K562 (cell line): ENCODE results near the gene IL18RAP. TPM values are rescaled to one million over a fixed set of nuclear protein-coding genes. Genes with fewer than 3 reads are reported as not detected.

ENCODE experiments used
- CSDE1 ChIP-seq, 2 experiments: fragments of 450-650 bp; IDR thresholded peaks; 2 replicates each; pipeline ENCODE4 v1.6.1; 2016; ENCODE audit warnings: mild to moderate bottlenecking in 1 of 2
- E2F3 ChIP-seq: fragments of 250-450 bp; sonication (Bioruptor Pico); IDR thresholded peaks from 2 replicates; pipeline ENCODE4 v1.4.0; 2020; ENCODE audit warnings: mild to moderate bottlenecking
- HDAC8 ChIP-seq: fragments of 450-650 bp; IDR thresholded peaks from 2 replicates; pipeline ENCODE4 v1.6.1; 2016; ENCODE audit warnings: mild to moderate bottlenecking, missing genetic modification characterization, moderate library complexity, missing compliant biosample characterization
- KDM1A ChIP-seq, 2 experiments: fragments of 450-650 bp; IDR thresholded peaks; 2 replicates each; pipeline ENCODE4 v1.6.1; 2016; ENCODE audit warnings: mild to moderate bottlenecking in 2 of 2
- NFRKB ChIP-seq: fragments of 450-650 bp; IDR thresholded peaks from 2 replicates; pipeline ENCODE4 v1.6.1; 2016; ENCODE audit warnings: low read depth
- PYGO2 ChIP-seq: fragments of 450-650 bp; IDR thresholded peaks from 2 replicates; pipeline ENCODE4 v1.6.1; 2016; ENCODE audit warnings: mild to moderate bottlenecking, missing genetic modification characterization, moderate library complexity, missing compliant biosample characterization
- SAFB ChIP-seq: fragments of 200-400 bp; formaldehyde crosslinking; IDR thresholded peaks from 2 replicates; pipeline ENCODE4 v1.6.1; 2017; ENCODE audit warnings: low read depth, low read length, borderline replicate concordance
- SMAD1 ChIP-seq: fragments of 150-350 bp; IDR thresholded peaks from 2 replicates; pipeline ENCODE4 v1.6.1; 2014; ENCODE audit warnings: low read length, low read depth; ENCODE audit not compliant: partially characterized antibody
- ZFX ChIP-seq: sonication (generic); formaldehyde crosslinking; IDR thresholded peaks from 2 replicates; pipeline ENCODE4 v1.8.0; 2022; ENCODE audit warnings: mild to moderate bottlenecking, missing genetic modification reagents, moderate library complexity
- ZNF24 ChIP-seq: fragments of 450-650 bp; IDR thresholded peaks from 2 replicates; pipeline ENCODE4 v1.6.1; 2016
- ZNF282 ChIP-seq: sonication (generic); formaldehyde crosslinking; IDR thresholded peaks from 2 replicates; pipeline ENCODE4 v1.8.1; 2023; ENCODE audit warnings: missing genetic modification reagents
- ZNF699 ChIP-seq: fragments of 250-450 bp; sonication (Bioruptor Pico); IDR thresholded peaks from 2 replicates; pipeline ENCODE4 v1.8.0; 2021; ENCODE audit warnings: mild to moderate bottlenecking, moderate library complexity; ENCODE audit not compliant: insufficient replicate concordance
- polyA plus RNA-seq, 8 experiments: library from polyadenylated mRNA; depleted of rRNA in 4 of 8; stranded (reverse) in 5 of 8; unstranded in 3 of 8; fragments of >200 nt; fragmentation: Nextera tagmentation in 2 of 8; fragmentation: Illumina TruSeq in 1 of 8; extraction: Ambion mirVana in 2 of 8; extraction: Trizol in 1 of 8; gene quantifications; 2 replicates each; pipeline versions ENCODE4 v1.2.1 to v1.2.3, GENCODE V29; 2011 to 2014; ENCODE audit warnings: inconsistent platforms in 1 of 8, missing spikeins in 1 of 8
- total RNA-seq, 7 experiments: library from RNA; depleted of rRNA in 6 of 7; stranded (reverse); fragments of >200 nt in 6 of 7; fragmentation: Illumina TruSeq in 2 of 7; extraction: Trizol in 2 of 7; gene quantifications; 2 replicates each; pipeline versions ENCODE4 v1.2.1 to v1.2.3, GENCODE V29; 2011 to 2021; ENCODE audit warnings: low replicate concordance in 1 of 7
- TF ChIP-seq, protein P1 (sequence below): fragments of 450-650 bp; formaldehyde crosslinking; IDR thresholded peaks from 2 replicates; pipeline ENCODE4 v1.4.0; 2020; ENCODE audit warnings: mild to moderate bottlenecking, moderate library complexity
- TF ChIP-seq, protein P2 (sequence below), 3 experiments: IDR thresholded peaks in 2 of 3; conservative IDR thresholded peaks in 1 of 3; 2 replicates each; pipeline ENCODE4 v1.5.1; 2011 to 2012; ENCODE audit warnings: low read length in 3 of 3, mild to moderate bottlenecking in 3 of 3, control low read depth in 2 of 3, improper control_type of control experiment in 1 of 3, inconsistent platforms in 1 of 3, low read depth in 1 of 3, mixed read lengths in 1 of 3, moderate library complexity in 1 of 3; ENCODE audit not compliant: insufficient read depth in 2 of 3
- TF ChIP-seq, protein P3 (sequence below): sonication (generic); formaldehyde crosslinking; IDR thresholded peaks from 2 replicates; pipeline ENCODE4 v1.8.0; 2023; ENCODE audit warnings: mild to moderate bottlenecking, missing genetic modification reagents
- TF ChIP-seq, protein P4 (sequence below): fragments of 250-450 bp; sonication (Bioruptor Pico); IDR thresholded peaks from 2 replicates; pipeline ENCODE4 v1.4.0; 2020
- TF ChIP-seq, protein P5 (sequence below): IDR thresholded peaks from 2 replicates; pipeline ENCODE4 v1.6.1; 2011; ENCODE audit warnings: borderline replicate concordance, low read depth, mild to moderate bottlenecking, moderate library complexity, low read length; ENCODE audit not compliant: insufficient read depth, poor library complexity, severe bottlenecking

The IL18RAP gene
- total and polyA plus RNA-seq, 9 of the 15 experiments (the other 6 are each of a cell fraction or from before 2014, with no cell fraction given) = 1.1 to 20.5 (median 5.8) TPM

DNA sequence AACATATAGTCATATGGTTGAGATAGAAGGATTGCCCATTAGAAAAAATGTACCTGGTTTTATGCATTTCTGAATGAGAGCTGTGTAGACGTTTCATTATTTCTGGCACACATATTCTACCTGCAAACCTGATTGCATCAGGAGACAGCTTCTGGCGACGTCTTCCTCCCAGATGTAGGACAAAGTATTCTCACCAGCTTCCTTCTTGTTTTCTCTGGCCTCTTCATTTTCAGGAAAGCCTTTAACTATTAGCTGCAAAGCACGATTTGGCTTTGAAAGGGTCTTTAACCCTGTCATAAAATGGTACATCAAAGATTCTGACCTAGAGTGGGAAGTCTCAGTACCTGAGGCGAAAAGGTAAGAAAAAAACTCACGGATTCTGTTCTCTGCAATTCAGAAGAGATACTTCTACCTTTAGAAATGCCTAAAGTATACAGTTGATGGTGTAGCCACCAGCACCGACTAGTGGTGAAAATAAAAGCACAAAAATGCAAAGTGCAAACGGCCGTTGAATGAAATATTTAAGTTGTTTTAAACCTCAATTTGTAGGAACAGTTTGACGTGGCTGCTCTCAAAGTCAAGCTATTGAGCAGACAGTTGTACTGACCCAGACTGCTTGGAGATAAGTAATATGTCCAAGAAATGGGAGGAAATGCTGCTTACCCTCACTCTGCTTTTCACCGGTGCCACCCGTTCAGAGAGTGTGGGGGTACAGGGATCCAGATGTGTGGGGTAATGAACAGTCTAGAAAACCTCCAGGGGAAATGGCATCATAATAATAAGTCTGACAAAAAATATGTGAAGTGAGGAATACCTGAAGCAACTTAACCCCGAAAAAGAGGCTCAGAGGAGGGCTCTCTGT lies 20.2 kb downstream of the IL18RAP start (continued):
- TF ChIP-seq, protein P1, sequence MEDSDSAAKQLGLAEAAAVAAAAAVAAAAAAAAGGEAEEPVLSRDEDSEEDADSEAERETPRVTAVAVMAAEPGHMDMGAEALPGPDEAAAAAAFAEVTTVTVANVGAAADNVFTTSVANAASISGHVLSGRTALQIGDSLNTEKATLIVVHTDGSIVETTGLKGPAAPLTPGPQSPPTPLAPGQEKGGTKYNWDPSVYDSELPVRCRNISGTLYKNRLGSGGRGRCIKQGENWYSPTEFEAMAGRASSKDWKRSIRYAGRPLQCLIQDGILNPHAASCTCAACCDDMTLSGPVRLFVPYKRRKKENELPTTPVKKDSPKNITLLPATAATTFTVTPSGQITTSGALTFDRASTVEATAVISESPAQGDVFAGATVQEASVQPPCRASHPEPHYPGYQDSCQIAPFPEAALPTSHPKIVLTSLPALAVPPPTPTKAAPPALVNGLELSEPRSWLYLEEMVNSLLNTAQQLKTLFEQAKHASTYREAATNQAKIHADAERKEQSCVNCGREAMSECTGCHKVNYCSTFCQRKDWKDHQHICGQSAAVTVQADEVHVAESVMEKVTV (CRISPR knock-in tag) = peak; percentile 88
- TF ChIP-seq PYGO2 = no peak
- no peak for TF ChIP-seq CSDE1 (IDR thresholded peaks at IDR 0.05)
- TF ChIP-seq, protein P2, sequence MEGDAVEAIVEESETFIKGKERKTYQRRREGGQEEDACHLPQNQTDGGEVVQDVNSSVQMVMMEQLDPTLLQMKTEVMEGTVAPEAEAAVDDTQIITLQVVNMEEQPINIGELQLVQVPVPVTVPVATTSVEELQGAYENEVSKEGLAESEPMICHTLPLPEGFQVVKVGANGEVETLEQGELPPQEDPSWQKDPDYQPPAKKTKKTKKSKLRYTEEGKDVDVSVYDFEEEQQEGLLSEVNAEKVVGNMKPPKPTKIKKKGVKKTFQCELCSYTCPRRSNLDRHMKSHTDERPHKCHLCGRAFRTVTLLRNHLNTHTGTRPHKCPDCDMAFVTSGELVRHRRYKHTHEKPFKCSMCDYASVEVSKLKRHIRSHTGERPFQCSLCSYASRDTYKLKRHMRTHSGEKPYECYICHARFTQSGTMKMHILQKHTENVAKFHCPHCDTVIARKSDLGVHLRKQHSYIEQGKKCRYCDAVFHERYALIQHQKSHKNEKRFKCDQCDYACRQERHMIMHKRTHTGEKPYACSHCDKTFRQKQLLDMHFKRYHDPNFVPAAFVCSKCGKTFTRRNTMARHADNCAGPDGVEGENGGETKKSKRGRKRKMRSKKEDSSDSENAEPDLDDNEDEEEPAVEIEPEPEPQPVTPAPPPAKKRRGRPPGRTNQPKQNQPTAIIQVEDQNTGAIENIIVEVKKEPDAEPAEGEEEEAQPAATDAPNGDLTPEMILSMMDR (IDR thresholded peaks at IDR 0.05 in 2 of 3, conservative IDR thresholded peaks at IDR 0.05 in 1 of 3; ENCODE audit: insufficient read depth in 2 of 3, low read depth in 1 of 3, low read length in 3 of 3) = peak; percentile 71 to 91 (median 87)
- no peak for TF ChIP-seq SMAD1
- TF ChIP-seq, protein P3, sequence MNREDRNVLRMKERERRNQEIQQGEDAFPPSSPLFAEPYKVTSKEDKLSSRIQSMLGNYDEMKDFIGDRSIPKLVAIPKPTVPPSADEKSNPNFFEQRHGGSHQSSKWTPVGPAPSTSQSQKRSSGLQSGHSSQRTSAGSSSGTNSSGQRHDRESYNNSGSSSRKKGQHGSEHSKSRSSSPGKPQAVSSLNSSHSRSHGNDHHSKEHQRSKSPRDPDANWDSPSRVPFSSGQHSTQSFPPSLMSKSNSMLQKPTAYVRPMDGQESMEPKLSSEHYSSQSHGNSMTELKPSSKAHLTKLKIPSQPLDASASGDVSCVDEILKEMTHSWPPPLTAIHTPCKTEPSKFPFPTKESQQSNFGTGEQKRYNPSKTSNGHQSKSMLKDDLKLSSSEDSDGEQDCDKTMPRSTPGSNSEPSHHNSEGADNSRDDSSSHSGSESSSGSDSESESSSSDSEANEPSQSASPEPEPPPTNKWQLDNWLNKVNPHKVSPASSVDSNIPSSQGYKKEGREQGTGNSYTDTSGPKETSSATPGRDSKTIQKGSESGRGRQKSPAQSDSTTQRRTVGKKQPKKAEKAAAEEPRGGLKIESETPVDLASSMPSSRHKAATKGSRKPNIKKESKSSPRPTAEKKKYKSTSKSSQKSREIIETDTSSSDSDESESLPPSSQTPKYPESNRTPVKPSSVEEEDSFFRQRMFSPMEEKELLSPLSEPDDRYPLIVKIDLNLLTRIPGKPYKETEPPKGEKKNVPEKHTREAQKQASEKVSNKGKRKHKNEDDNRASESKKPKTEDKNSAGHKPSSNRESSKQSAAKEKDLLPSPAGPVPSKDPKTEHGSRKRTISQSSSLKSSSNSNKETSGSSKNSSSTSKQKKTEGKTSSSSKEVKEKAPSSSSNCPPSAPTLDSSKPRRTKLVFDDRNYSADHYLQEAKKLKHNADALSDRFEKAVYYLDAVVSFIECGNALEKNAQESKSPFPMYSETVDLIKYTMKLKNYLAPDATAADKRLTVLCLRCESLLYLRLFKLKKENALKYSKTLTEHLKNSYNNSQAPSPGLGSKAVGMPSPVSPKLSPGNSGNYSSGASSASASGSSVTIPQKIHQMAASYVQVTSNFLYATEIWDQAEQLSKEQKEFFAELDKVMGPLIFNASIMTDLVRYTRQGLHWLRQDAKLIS (CRISPR knock-in tag) = no peak
- no peak for TF ChIP-seq HDAC8 (tag)
- TF ChIP-seq, protein P4, sequence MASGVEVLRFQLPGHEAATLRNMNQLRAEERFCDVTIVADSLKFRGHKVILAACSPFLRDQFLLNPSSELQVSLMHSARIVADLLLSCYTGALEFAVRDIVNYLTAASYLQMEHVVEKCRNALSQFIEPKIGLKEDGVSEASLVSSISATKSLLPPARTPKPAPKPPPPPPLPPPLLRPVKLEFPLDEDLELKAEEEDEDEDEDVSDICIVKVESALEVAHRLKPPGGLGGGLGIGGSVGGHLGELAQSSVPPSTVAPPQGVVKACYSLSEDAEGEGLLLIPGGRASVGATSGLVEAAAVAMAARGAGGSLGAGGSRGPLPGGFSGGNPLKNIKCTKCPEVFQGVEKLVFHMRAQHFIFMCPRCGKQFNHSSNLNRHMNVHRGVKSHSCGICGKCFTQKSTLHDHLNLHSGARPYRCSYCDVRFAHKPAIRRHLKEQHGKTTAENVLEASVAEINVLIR (CRISPR knock-in tag) = no peak
- no peak for TF ChIP-seq ZNF24
- TF ChIP-seq ZNF699 (CRISPR knock-in tag) = no peak
- TF ChIP-seq, protein P5, sequence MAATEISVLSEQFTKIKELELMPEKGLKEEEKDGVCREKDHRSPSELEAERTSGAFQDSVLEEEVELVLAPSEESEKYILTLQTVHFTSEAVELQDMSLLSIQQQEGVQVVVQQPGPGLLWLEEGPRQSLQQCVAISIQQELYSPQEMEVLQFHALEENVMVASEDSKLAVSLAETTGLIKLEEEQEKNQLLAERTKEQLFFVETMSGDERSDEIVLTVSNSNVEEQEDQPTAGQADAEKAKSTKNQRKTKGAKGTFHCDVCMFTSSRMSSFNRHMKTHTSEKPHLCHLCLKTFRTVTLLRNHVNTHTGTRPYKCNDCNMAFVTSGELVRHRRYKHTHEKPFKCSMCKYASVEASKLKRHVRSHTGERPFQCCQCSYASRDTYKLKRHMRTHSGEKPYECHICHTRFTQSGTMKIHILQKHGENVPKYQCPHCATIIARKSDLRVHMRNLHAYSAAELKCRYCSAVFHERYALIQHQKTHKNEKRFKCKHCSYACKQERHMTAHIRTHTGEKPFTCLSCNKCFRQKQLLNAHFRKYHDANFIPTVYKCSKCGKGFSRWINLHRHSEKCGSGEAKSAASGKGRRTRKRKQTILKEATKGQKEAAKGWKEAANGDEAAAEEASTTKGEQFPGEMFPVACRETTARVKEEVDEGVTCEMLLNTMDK = no peak
- TF ChIP-seq E2F3 (CRISPR knock-in tag) = no peak
- TF ChIP-seq KDM1A (IDR thresholded peaks at IDR 0.05) = no peak
- no peak for TF ChIP-seq ZNF282 (CRISPR knock-in tag)
- TF ChIP-seq ZFX (CRISPR knock-in tag) = no peak
- no peak for TF ChIP-seq SAFB
- no peak for TF ChIP-seq NFRKB
